ENCODE measurements around the gene LRRC8D.

The LRRC8D gene

GRCh38 chr1:89897347-89898133 is 76.7 kb downstream of the LRRC8D start:
- no peak for DNase-seq

- DNase-seq, result no peak
Measured at GRCh38 chr1:89898150-89898549, 77.3 kb downstream of the LRRC8D start.

- no peak for DNase-seq
Measured at GRCh38 chr1:89898695-89899470, 78.1 kb downstream of the LRRC8D start.

DNA sequence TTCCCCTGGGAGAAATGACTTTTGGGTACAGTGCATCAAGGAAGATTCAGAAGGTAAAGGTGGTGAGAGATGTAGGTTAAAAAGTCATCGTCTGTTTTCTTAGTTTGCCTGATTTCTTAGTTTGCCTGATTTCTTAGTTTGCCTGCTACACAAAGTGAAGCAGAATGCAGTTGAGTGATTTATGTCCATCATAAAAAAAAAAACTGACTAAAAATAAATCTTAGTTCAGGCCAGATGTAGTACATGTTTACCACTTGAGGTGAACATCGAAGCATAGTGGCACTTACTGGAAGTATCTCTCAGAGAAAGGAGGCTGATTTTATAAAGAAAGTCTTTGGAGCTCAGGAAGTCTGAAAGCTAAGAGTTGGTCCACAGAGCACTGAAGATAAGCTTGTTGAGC is 79.5 kb downstream of the LRRC8D start:
- DNase-seq, result no peak

- no peak for DNase-seq
Measured at GRCh38 chr1:89900791-89901708, 80.2 kb downstream of the LRRC8D start.

- no peak for DNase-seq
Measured at GRCh38 chr1:89901957-89902669, 81.3 kb downstream of the LRRC8D start.

- DNase-seq, result no peak
Measured at GRCh38 chr1:89903550-89903949, 82.7 kb downstream of the LRRC8D start.

DNA sequence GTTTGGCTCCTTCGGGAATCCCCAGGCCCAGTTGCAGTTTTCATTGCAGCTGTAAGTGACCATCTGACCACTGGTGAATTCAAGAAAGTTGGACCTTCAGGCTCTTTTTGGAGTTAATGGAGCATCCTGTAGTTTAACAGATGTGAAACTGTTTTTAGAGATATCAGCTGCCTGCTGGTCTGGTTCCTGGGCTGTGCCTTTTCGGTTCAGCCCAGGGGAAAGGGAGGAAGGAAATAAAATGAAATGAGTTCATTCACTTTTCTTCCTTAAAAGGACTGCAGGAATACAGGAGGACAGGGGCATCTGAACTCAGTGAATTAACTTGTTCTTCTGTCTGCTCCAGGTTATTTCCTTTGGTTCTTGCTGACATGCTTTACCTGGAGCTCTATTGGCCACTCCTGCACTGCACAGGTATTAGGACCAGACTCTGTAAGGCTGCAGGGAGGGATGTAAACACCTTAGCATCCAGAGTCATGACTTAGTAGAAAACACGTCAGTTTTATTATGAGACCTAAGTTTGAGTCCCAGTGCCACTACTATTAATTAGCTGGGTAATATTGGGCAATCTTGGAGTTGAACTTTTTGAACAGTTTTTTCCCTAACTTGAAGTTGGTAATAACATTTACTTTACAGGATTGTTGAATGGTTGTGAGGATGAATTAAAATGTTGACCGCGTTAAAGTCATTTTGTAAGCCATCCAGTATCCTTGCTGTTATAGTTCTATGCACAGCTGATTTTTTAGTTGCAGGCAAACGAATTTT is 83.6 kb downstream of the LRRC8D start:
- DNase-seq, result no peak

- no peak for DNase-seq
Measured at GRCh38 chr1:89905395-89906058, 84.7 kb downstream of the LRRC8D start.

GRCh38 chr1:89906088-89906487 is 85.3 kb downstream of the LRRC8D start:
- no peak for DNase-seq

DNA sequence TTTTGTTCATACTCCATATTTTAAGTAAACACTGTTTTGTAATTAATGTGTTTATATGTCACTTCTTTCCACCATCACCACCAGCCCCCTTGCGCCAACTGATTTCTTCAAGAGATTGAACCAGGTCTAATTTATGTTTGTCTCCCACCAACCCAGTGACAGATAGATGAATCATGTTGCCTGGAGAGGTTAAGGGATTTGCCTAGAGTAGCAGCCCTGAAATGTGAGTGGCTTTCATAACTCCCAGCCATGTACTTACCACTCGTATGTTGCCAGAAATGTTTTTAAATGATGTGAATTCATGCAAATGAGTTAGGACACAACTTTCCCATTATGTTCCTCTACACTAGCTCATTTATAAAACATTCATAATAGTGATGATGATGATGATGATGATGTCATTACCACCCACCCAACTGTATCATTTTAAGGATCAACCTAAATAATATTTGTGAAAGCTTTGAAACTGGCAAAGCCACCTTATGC is 86.9 kb downstream of the LRRC8D start:
- DNase-seq, result no peak

DNA sequence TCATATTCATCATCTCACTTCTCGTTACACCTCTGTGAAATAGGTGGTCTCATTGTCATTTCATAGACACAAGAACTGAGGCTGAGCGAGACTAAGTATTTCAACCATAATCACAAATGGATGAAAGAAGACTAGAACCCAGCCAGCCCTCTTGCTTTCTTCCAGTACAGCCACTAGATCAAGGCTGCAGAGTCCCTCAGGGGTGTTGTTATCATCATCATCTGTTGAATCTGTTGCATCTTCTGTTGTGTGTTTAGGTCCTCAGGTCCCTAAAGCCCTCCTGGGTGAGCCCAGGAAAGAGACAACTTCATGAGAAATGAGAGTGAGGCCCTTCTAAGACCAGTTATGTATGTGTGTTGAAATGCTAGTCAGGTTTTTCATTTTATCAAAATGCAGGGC is 87.4 kb downstream of the LRRC8D start:
- DNase-seq, result no peak

GRCh38 chr1:89908672-89909436 is 88.0 kb downstream of the LRRC8D start:
- no peak for DNase-seq

DNA sequence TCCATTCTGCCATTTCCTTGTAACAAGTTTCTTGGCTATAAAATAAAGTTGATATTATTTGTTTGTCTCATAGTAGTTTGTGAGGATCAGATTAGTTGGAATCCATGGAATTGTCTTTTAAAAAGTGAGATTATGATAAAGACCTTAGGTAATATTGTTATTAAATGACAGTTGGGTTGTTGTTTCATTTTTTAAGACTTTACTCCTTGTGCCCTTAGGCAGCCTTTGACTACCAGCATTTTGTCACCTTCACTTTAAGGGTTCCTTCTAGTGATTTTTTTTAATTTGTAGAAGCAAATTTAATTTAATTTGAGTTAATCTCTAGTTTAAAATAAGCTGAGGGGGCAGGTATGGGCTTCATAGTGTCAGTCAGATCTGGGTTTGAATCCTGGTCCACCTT is 89.4 kb downstream of the LRRC8D start:
- DNase-seq, result no peak

GRCh38 chr1:89910780-89911179 is 89.9 kb downstream of the LRRC8D start:
- DNase-seq, result no peak

GRCh38 chr1:89911191-89911991 is 90.6 kb downstream of the LRRC8D start:
- DNase-seq, result no peak

DNA sequence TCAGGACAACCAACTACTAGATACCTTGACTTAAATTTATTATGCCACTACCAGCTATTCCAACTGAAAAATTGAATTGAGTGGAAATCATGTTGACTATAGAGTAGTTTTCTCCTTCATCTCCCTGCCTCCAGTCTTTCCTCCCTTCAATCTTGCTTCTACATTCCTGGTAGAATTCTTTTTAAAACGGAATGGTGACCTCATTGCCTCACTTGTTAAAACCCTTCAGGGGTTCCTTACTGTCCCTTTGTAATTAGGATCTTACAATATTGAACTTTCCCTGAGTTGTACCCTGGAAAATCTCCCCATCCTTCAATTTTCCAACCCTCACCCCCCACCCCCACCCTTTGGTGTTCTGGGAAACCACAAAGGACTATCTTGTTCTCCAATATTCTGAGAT is 91.2 kb downstream of the LRRC8D start:
- no peak for DNase-seq

- DNase-seq, result no peak
Measured at GRCh38 chr1:89913353-89914095, 92.7 kb downstream of the LRRC8D start.

DNA sequence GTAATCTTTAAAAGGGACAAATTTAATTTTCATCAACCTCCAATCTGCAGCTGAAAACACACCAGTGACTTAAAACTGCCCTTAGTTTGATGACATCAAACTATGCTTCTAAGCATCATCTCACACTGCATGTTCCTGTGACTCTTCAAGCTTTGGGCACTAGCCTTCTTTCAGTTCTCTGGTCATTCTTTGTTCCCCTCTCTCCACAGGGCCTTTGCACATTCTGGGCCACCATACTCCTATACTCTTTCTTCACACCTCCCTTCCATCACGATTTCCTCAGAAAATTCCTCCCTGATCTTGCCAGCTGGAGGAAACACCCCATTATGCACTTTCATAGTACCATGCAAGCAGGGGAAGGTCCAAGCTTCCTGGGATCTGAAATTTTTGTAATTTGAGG is 96.5 kb downstream of the LRRC8D start:
- DNase-seq, result no peak

Data from T1000 (cell line).